ENCODE results near the gene FGF14.

- TF ChIP-seq ZNF416 (tag by site-specific recombination; IDR thresholded peaks at IDR 0.05) (no peak), CTCF (tag by site-specific recombination; IDR thresholded peaks at IDR 0.05) (no peak), ZNF324 (tag by site-specific recombination; IDR thresholded peaks at IDR 0.05) (no peak), ZNF121 (tag by site-specific recombination; IDR thresholded peaks at IDR 0.05) (no peak), ZNF792 (tag by site-specific recombination; IDR thresholded peaks at IDR 0.05) (no peak), ZNF239 (tag by site-specific recombination; IDR thresholded peaks at IDR 0.05) (no peak)
Measured at GRCh38 chr13:102286326-102286725, 115.5 kb downstream of the FGF14 start.
